Measurements from ENCODE around the gene KLHDC10.
"Not testable (repeated sequence)": the region's sequence is repeated elsewhere in the genome, so short reads cannot be mapped to it uniquely, and the experiment has no call there.

The KLHDC10 gene

GRCh38 chr7:130174237-130174959, 104.1 kb downstream of the KLHDC10 start:
- Mint-ChIP-seq H3K36me3 (ENCODE audit: low read depth) (peaks cover 68% of the 10 kb centered on the region), H3K27me3 (no peaks in the 10 kb centered on the region), H3K4me1 (ENCODE audit: low read depth) (no peaks in the 10 kb centered on the region), H3K27ac (no peak overlapping the region), H3K4me3 (no peak overlapping the region), H3K9me3 (no peaks in the 10 kb centered on the region)

- Mint-ChIP-seq H3K4me3 (no peak overlapping the region), H3K9me3 (no peaks in the 10 kb centered on the region), H3K36me3 (ENCODE audit: low read depth) (peaks cover 73% of the 10 kb centered on the region), H3K4me1 (ENCODE audit: low read depth) (peaks cover 23% of the 10 kb centered on the region), H3K27me3 (no peaks in the 10 kb centered on the region), H3K27ac (no peak overlapping the region)
These were observed 107.9 kb downstream of the KLHDC10 start for GRCh38 chr7:130178251-130178650.

DNA sequence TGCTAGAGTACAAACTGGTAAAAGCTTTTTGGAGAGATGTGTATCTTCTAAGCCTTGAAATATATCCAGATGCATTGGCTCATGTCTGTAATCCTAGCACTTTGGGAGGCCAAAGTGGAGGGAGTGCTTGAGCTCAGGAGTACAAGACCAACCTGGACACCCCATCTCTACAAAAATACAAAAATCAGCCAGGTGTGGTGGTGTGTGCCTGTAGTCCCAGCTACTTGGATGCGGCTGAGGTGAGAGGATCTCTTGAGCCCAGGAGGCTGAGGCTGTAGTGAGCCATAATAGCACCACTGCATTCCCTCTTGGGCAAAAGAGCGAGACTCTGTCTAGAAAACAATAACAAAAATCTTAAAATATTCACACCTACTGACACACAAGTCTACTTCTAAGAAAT, 109.3 kb downstream of the KLHDC10 start:
- H3K4me1 Mint-ChIP-seq (ENCODE audit: low read depth): peaks cover 29% of the 10 kb centered on the region
- H3K9me3 Mint-ChIP-seq: no peaks in the 10 kb centered on the region
- no peak overlapping the region for H3K27ac Mint-ChIP-seq
- H3K27me3 Mint-ChIP-seq: no peaks in the 10 kb centered on the region
- no peak overlapping the region for H3K4me3 Mint-ChIP-seq
- peaks cover 73% of the 10 kb centered on the region for H3K36me3 Mint-ChIP-seq (ENCODE audit: low read depth)

DNA sequence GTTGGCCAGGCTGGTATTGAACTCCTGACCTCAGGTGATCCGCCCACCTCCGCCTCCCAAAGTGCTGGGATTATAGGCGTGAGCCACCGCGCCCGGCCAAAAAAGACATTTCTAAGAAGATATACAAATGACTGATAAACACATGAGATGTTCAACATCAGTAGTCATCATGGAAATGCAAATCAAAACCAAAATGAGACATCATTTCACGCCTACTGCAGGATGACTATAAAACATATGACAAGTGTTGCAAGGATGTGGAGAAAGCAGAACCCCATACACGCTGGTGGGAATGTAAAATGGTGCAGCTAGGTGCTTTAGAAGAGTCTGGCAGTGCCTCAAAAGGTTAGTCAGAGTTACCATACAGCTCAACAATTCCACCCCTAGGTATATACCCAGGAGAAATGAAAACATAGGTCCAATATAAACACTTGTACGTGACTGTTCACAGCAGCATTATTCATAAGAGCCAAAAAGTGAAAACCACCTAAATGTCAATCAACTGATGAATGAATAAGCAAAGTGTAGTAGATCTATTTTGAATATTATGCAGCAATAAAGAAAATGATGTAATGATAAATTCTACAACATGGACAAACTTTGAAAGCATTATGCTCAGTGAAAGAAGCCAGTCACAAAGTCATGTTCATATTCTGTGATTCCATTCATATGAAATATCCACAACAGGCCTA, 110.4 kb downstream of the KLHDC10 start:
- Mint-ChIP-seq H3K4me3 (peak overlapping the region; percentile 30), H3K27ac (peak overlapping the region; percentile 91), H3K36me3 (ENCODE audit: low read depth) (peaks cover 74% of the 10 kb centered on the region), H3K9me3 (no peaks in the 10 kb centered on the region), H3K4me1 (ENCODE audit: low read depth) (peaks cover 29% of the 10 kb centered on the region), H3K27me3 (no peaks in the 10 kb centered on the region)

DNA sequence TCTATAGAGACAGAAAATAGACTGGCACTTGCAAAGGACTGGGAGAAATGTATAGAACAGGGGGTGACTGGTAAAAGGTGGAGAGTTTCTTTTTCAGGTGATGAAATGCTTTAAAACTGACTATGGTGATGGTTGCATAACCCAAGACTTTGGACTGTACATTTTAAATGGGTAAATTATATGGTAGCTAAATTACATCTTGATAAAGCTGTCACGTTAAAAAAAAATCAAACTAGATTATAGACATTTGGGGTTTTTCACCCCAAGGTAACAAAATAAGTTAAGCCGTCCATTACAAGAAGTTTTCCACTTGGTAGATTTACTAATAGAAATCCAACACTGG, 110.9 kb downstream of the KLHDC10 start:
- Mint-ChIP-seq H3K9me3 (no peaks in the 10 kb centered on the region), H3K36me3 (ENCODE audit: low read depth) (peaks cover 71% of the 10 kb centered on the region), H3K4me3 (peak overlapping the region; percentile 30), H3K27me3 (no peaks in the 10 kb centered on the region), H3K27ac (peak overlapping the region; percentile 91), H3K4me1 (ENCODE audit: low read depth) (peaks cover 29% of the 10 kb centered on the region)

DNA sequence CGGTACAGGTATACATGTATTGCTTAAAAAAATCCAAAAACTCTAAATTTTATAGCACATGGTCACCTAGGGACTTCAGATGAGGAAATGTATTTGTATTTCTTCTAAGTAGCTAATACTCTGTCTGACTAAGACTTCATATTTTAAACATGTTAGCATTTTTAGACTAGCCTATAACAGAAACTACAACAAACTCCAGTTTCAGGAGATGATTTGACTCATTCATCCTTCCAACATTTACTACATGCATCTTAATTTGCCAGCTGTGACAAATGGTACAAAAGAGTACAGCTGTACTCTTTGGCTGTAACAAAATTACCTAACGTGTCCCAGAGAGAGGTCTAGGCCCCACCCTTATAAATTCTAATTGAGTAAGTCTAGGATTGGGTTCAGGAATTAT, 112.7 kb downstream of the KLHDC10 start:
- Mint-ChIP-seq H3K4me3 (no peak overlapping the region), H3K36me3 (ENCODE audit: low read depth) (peaks cover 67% of the 10 kb centered on the region), H3K27ac (no peak overlapping the region), H3K27me3 (no peaks in the 10 kb centered on the region), H3K9me3 (no peaks in the 10 kb centered on the region), H3K4me1 (ENCODE audit: low read depth) (peaks cover 31% of the 10 kb centered on the region)

- not testable (repeated sequence) for H3K27ac Mint-ChIP-seq, H3K27me3 Mint-ChIP-seq, H3K9me3 Mint-ChIP-seq, H3K4me3 Mint-ChIP-seq
- Mint-ChIP-seq H3K36me3 (ENCODE audit: low read depth) (peaks cover 66% of the 10 kb centered on the region), H3K4me1 (ENCODE audit: low read depth) (peaks cover 35% of the 10 kb centered on the region)
These were observed 114.0 kb downstream of the KLHDC10 start for GRCh38 chr7:130184349-130184748.

All from stimulated activated naive CD8-positive, alpha-beta T cell treated with anti-CD3 and anti-CD28 coated beads, Interleukin-15, Interleukin-2, amounts not matched to agents 100 ng/mL and 50 ng/mL, for 24 hours (primary cell).